ES-I3 (cell line): ENCODE results near the gene VWC2.

Experiments used
- H3K36me3 ChIP-seq: 2 replicates; pipeline ENCODE4 v1.6.1; 2013; ENCODE audit warnings: mild to moderate bottlenecking, low read length, control low read depth, moderate library complexity; ENCODE audit not compliant: insufficient read depth
- H3K4me1 ChIP-seq: 2 replicates; pipeline ENCODE4 v1.6.1; 2013; ENCODE audit warnings: mild to moderate bottlenecking, control low read depth, low read length; ENCODE audit not compliant: insufficient read depth
- H3K9ac ChIP-seq: 2 replicates; pipeline ENCODE4 v1.6.1; 2013; ENCODE audit warnings: low read depth, mild to moderate bottlenecking, low read length, moderate library complexity
- H3K9me3 ChIP-seq: 2 replicates; pipeline ENCODE4 v1.6.1; 2013; ENCODE audit warnings: mild to moderate bottlenecking, low read length, moderate library complexity; ENCODE audit not compliant: control insufficient read depth, insufficient read depth

The VWC2 gene

DNA sequence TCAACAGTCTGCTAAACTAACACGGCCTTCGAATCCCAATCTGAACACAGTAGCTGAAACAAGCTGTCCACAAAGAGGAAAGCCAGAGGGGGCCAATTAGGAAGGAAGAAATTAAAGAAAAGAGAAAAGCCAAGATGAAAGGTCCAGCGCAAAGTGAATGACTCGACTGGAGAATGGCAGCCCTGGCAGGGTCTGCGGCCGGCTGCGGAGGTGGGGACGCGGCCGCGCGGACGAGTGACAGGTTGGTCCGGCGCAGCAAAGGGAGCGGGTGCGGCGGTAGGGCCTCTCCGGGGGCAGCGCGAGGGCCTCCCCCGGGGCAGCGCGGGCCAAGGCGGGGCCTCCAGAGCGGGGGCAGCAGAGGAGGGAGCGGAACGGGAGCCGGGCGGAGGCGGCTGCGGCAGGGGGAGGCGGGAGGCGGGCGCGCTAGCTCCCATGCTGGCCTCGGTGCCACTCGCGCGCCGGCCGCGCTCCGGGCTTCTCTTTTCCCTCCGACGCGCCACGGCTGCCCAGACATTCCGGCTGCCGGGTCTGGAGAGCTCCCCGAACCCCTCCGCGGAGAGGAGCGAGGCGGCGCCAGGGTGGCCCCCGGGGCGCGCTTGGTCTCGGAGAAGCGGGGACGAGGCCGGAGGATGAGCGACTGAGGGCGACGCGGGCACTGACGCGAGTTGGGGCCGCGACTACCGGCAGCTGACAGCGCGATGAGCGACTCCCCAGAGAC, at the start of gene VWC2:
TSS of gene VWC2 (plus strand) at position 421 of the 718 bp plus-strand sequence. CDS start 1,798 bp downstream, outside the sequence.
- no peaks in the 10 kb centered on the region for H3K36me3 ChIP-seq
- peak within 1 kb of the TSS; percentile 71 for H3K9ac ChIP-seq
- no peaks in the 10 kb centered on the region; the same call in 1 of the 2 replicates for H3K9me3 ChIP-seq
- no peaks in the 10 kb centered on the region for H3K4me1 ChIP-seq

DNA sequence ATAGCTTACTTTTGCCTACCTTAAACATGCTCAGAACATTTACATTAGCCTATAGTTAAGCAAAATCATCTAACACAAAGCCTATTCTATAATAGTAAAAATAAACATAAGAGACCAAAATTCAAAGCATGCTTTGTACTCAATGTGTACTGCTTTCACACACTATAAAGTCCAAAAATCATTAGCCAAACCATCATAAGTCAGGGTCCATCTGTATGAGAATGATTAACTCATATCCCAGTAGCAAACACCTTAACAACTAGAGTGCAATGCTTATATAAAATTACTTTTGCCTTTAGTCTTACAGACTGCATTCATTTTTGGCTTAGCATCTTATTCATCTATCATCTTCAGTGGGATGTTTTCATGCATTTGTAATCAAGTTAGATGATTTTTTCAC, 49.4 kb upstream of the VWC2 start:
- H3K9ac ChIP-seq, result no peak overlapping the region
- no peaks in the 10 kb centered on the region for H3K9me3 ChIP-seq
- no peaks in the 10 kb centered on the region for H3K36me3 ChIP-seq
- no peaks in the 10 kb centered on the region for H3K4me1 ChIP-seq

DNA sequence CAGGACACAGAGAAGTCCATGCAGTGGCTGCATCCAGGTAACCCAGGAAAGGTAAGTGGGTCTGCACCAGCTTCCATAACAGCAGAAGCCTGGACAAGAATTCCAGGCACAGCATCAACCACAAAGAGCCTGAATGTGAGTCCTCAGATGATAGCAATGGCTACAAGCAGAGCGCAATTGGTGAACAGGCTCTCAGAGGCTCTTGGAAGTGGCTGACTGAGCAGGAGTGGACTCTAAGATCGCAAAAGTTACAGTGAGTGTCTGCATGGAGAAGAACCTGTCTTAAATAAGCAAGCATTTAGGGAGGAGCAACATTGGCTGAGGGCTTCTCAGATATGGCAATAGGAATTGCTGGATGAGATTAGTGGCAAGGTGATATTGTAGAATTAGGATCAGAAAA, 41.6 kb upstream of the VWC2 start:
- no peak overlapping the region for H3K9ac ChIP-seq
- no peaks in the 10 kb centered on the region for H3K9me3 ChIP-seq
- H3K4me1 ChIP-seq, result no peaks in the 10 kb centered on the region
- no peaks in the 10 kb centered on the region for H3K36me3 ChIP-seq

DNA sequence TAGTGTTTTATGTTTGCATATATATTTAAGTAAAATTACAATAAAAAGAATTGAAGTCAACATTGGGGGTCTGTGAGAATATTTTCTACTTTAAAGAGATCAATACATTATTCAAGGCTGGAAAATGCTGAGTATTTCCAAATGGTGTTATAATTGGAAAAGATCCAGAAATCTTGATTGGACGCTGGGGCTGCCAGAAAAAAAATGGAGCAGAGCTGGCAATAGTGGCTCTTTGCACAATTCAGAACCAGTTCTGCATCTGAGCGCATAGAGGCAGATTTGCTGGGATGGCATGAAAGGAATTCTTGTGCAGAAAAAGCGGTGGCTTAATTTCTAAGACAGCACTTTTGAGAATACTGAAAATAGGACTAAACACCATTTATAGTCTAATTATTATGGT, 10.8 kb upstream of the VWC2 start:
- Histone ChIP-seq H3K4me1 (no peaks in the 10 kb centered on the region), H3K9me3 (no peaks in the 10 kb centered on the region), H3K9ac (no peak overlapping the region), H3K36me3 (no peaks in the 10 kb centered on the region)

DNA sequence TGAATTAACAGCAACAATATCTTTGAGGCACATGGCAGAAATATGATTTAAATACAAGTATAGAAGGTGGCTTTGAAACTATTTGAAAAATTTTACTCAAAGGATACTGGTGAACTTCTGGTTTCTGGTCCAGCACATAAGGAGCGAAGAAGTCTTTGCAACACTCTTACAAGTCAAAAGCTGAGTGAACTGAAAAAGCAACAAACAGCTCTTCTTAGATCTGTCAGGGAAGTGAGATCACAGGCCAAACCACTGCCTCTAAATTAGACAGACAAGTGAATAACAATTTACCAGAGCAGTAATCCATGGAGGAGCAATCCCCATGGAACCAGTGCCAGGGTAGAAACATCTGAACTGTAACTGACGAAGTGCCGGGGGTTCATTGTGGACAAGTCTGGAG, 9.6 kb upstream of the VWC2 start:
- H3K36me3 ChIP-seq, result no peaks in the 10 kb centered on the region
- no peaks in the 10 kb centered on the region for H3K9me3 ChIP-seq
- H3K4me1 ChIP-seq, result no peaks in the 10 kb centered on the region
- H3K9ac ChIP-seq, result no peak overlapping the region

DNA sequence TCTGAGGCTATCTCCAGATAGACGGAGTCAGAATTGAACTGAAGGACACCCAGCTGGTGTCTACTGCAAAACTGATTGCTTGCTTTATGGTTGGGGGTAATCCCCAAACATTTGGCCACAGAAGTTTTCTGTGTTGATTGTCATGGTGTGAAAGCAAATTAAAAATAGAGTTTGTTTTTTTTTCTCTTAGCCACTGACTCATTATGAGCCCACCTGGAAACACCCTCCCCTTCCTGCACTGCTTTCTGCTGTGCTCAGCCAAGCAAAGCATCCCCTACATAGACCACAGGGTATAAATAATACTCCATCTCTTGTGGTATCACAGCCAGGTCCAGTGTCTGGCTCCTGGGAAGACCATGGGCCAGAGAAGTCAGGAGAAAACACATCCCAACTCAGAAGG, 6.5 kb upstream of the VWC2 start:
- no peaks in the 10 kb centered on the region for H3K9me3 ChIP-seq
- no peaks in the 10 kb centered on the region for H3K4me1 ChIP-seq
- H3K9ac ChIP-seq, result no peak overlapping the region
- no peaks in the 10 kb centered on the region for H3K36me3 ChIP-seq

DNA sequence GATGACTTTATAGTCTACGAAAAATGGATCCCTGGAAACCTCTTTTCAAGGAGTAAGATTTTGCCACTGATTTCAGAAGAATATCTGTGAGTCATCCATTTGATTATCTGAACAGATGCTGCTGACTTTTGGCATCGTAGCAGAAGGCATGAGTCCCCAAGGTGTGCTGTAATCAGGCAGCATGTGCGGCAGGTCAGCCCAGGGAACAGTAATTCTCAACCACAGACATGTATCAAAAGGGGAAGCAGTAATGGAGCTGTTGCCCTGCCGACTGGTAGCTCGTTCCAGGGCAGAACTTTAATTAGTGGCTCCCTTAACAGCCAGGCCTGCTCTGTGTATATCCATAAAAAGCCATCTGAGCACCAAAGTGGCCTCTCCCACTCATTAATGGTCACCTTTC, 5.7 kb upstream of the VWC2 start:
- Histone ChIP-seq H3K4me1 (no peaks in the 10 kb centered on the region), H3K9me3 (no peaks in the 10 kb centered on the region), H3K9ac (no peak overlapping the region), H3K36me3 (no peaks in the 10 kb centered on the region)

DNA sequence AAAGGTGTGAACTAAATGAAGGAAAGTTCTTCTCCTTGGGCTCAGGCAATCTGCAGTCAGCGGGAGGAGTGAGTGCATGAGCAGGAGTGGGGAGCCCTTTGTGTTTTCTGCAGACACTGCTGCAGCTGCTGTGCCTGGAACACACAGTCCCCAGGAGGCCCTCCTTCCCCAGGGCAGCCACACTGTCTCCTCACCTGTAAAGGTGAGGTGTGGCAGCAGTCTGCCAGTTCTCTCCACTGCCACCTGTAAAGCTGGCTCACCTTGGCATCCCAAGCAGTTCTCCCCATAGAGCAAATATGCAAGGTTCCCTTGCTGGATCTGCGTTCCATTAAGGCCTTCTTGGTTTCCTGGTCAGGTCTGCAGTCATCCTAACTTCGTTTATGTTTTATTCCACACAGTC, 5.2 kb upstream of the VWC2 start:
- Histone ChIP-seq H3K36me3 (no peaks in the 10 kb centered on the region), H3K4me1 (no peaks in the 10 kb centered on the region), H3K9ac (no peak overlapping the region), H3K9me3 (no peaks in the 10 kb centered on the region)

DNA sequence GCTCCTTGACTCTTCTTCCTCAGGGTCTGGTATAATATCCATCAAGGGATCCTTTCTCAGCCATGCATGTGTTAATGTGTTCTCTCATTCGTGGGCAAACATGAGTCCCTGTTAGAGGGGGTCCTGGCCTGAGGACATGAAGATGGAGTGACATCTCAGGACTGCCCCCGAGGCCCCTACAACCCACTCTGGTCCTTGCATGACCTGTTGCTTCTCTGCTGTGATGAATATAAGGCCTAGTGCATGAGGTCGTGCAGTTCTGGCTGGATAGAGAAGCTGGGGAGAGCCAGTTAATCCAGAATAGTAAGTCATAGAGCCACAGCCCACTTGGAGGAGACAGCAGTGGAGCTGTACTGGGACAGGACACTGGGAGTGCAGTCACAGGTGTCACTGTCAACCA, 4.6 kb upstream of the VWC2 start:
- no peak overlapping the region for H3K9ac ChIP-seq
- no peaks in the 10 kb centered on the region for H3K4me1 ChIP-seq
- no peaks in the 10 kb centered on the region for H3K9me3 ChIP-seq
- H3K36me3 ChIP-seq, result no peaks in the 10 kb centered on the region

DNA sequence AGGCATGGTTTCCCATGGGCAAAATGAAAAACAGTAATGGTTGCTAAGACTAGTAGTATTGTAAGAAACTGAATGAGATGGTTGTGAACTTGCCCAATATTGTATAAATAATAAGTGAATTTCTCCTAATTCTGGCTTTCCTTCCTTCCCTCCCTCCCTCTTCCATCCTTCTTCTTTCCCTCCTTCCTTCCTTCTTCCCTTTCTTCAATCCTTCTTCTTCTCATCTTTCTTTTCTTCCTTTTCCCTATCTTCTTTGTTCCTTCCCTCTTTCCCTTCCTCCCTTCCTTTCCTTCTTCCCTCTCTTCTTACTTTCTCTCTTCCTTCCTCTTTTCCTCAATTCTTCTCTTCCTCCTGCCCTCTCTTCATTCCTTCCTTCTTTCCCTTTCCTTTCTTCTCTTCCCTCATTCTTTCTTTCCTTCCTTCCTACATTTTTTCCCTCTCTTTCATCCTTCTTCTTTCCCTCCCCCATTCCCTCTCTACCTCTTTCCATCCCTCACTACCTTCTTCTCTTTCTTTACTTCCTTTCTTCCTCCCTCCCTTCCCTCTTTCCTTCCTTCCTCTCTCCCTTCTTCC, 4.1 kb upstream of the VWC2 start:
- Histone ChIP-seq H3K4me1 (no peaks in the 10 kb centered on the region), H3K9me3 (no peaks in the 10 kb centered on the region), H3K9ac (no peak overlapping the region), H3K36me3 (no peaks in the 10 kb centered on the region)

DNA sequence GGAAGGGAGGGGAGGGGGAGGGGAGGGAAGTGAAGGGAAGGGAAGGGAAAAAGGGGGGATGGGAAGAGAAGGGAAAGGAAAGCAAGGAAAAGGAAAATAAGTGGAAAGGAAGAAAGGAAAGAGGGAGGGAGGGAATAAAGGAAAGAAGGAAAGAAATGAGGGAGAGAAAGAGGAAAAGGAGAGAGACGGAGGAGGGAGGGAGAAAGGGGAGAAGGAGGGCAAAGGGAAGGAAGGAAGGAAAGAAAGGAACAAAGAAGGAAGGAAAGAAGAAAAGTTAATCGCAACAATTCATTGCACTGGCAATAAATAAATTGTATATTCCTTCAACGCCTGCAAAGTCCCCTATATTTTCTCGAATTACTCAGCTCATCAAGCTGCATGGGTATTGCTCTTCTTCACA, 2.6 kb upstream of the VWC2 start:
- Histone ChIP-seq H3K9me3 (no peaks in the 10 kb centered on the region; the same call in 1 of the 2 replicates), H3K36me3 (no peaks in the 10 kb centered on the region), H3K9ac (no peak overlapping the region), H3K4me1 (no peaks in the 10 kb centered on the region)

DNA sequence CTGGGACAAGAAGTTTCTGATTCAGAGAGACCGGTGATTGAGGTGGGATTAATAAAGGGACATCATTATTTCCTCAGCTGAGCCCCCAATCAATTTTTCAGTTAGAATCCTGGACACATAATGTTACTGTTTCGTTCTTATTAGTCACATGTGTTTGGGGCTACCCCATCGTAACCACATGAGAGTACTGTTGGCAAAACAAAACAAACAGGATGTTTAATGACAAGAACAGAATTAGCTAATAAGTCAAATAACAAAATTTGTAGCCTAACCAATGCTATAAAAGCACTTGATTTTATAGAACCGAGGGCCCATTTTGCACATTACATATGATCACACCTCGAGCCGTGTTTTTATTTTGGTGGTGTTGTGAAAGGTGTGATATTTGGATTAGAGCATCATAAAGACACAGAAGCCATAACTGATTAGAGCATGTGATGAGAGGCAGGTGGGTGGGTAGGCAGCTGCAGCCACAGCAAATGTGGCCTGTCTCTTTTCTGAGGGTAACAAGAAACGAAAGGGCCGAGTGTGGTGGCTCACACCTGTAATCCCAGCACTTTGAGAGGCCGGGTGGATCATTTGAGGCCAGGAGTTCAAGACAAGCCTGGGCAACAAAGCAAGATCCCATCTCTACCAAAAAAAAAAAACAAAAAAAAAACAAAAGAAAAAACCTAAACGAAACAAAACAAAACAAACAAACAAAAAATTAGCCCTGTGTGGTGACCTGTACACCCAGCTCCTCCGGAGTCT, 1.8 kb upstream of the VWC2 start:
- Histone ChIP-seq H3K9ac (no peak overlapping the region), H3K9me3 (no peaks in the 10 kb centered on the region; the same call in 1 of the 2 replicates), H3K4me1 (no peaks in the 10 kb centered on the region), H3K36me3 (no peaks in the 10 kb centered on the region)

DNA sequence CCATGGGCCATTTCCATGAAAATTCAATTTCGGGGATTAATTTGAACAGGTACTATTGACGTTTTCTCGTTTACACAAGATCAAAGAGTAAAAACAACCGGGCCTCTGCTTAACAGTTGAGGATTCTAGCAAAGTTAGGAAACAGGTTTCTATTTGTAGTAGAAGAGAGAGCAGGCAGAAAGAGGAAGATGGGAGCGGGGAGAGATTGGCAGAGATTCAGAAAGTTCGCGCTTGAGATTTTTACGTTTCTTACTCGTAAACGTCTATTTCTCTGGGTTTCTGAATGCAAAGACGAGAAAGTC, 571 bp upstream of the VWC2 start:
- no peaks in the 10 kb centered on the region for H3K4me1 ChIP-seq
- H3K9ac ChIP-seq, result peak overlapping the region; percentile 71; the same call in 1 of the 2 replicates
- no peaks in the 10 kb centered on the region; the same call in 1 of the 2 replicates for H3K9me3 ChIP-seq
- H3K36me3 ChIP-seq, result no peaks in the 10 kb centered on the region

DNA sequence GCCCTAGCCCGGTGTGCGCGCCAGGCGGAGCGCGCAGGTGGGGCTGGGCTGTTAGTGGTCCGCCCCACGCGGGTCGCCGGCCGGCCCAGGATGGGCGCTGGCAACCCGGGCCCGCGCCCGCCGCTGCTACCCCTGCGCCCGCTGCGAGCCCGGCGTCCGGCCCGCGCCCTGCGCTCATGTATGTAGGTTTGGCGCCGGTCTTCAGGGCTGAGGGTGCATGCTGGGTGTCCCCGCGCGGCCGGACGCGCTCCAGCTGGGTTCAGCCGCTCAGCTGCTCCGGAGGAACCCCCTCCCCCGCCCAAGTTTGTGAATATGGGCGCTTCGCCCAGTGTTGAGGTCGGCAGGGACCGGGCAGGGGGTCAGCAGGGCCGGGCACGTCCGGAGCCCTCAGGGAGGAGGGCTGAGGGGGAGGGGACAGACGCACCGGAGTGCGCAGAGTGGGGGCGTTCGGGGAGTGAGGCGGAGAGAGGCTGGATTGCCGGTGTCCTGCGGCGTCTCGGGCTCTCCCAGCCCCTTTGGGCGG, 559 bp downstream of the VWC2 start:
- Histone ChIP-seq H3K9me3 (no peaks in the 10 kb centered on the region; the same call in 1 of the 2 replicates), H3K4me1 (no peaks in the 10 kb centered on the region), H3K36me3 (no peaks in the 10 kb centered on the region), H3K9ac (peak overlapping the region; percentile 71)
